Neural cell (in vitro differentiated cells): ENCODE results near the gene HCN1. TPM values are rescaled to one million over a fixed set of nuclear protein-coding genes. Genes with fewer than 3 reads are reported as not detected.

Source experiments
- H2AFZ ChIP-seq: fragments of 200-600, 300-800 bp; sonication (generic), shearing (Covaris generic); 2 replicates; pipeline ENCODE4 v1.6.0; 2014; ENCODE audit warnings: low read depth, mild to moderate bottlenecking, antibody characterized with exemption, low read length, moderate library complexity
- H3F3A ChIP-seq: fragments of 200-600 bp; shearing (Covaris generic); 2 replicates; pipeline ENCODE4 v1.6.1; 2016; ENCODE audit warnings: mild to moderate bottlenecking, moderate library complexity, mixed read lengths, antibody characterized with exemption, low read length; ENCODE audit not compliant: insufficient read depth, poor library complexity, severe bottlenecking
- H3K27ac ChIP-seq: fragments of 200-600, 300-800 bp; sonication (generic), shearing (Covaris generic); 2 replicates; pipeline ENCODE4 v1.5.1; 2014; ENCODE audit warnings: mild to moderate bottlenecking, low read length, moderate library complexity
- H3K27me3 ChIP-seq: fragments of 300-800, 200-600 bp; sonication (generic), shearing (Covaris generic); 2 replicates; pipeline ENCODE4 v1.6.0; 2014; ENCODE audit warnings: mild to moderate bottlenecking, low read depth, low read length, moderate library complexity; ENCODE audit not compliant: insufficient read depth
- H3K36me3 ChIP-seq: fragments of 300-800, 200-600 bp; sonication (generic), shearing (Covaris generic); 2 replicates; pipeline ENCODE4 v1.5.1; 2014; ENCODE audit warnings: mild to moderate bottlenecking, antibody characterized with exemption, low read length, moderate library complexity; ENCODE audit not compliant: insufficient read depth
- H3K4me2 ChIP-seq: fragments of 300-800, 200-600 bp; sonication (generic), shearing (Covaris generic); 2 replicates; pipeline ENCODE4 v1.6.0; 2014; ENCODE audit warnings: mild to moderate bottlenecking, low read length
- H3K4me3 ChIP-seq: fragments of 300-800, 200-600 bp; sonication (generic), shearing (Covaris generic); 2 replicates; pipeline ENCODE4 v1.5.1; 2014; ENCODE audit warnings: mild to moderate bottlenecking, low read length, moderate library complexity
- H3K79me2 ChIP-seq: fragments of 200-600 bp; shearing (Covaris generic); replicated peaks from 2 replicates; pipeline ENCODE4 v1.6.0; 2014; ENCODE audit warnings: mild to moderate bottlenecking, low read length, moderate library complexity; ENCODE audit not compliant: insufficient read depth
- H3K9ac ChIP-seq: fragments of 300-800, 200-600 bp; sonication (generic), shearing (Covaris generic); 2 replicates; pipeline ENCODE4 v1.6.1; 2016; ENCODE audit warnings: mild to moderate bottlenecking, low read length, mixed read lengths
- H3K9me2 ChIP-seq: fragments of 200-600 bp; shearing (Covaris generic); 2 replicates; pipeline ENCODE4 v1.6.1; 2016; ENCODE audit warnings: mild to moderate bottlenecking, low read length, mixed read lengths; ENCODE audit not compliant: insufficient read depth
- H3K9me3 ChIP-seq: fragments of 200-600, 300-800 bp; sonication (generic), shearing (Covaris generic); 2 replicates; pipeline ENCODE4 v1.6.1; 2016; ENCODE audit warnings: mild to moderate bottlenecking, mixed run types, low read length, moderate library complexity, mixed read lengths
- H4K20me1 ChIP-seq: fragments of 200-600 bp; shearing (Covaris generic); 2 replicates; pipeline ENCODE4 v1.6.1; 2016; ENCODE audit warnings: mild to moderate bottlenecking, mixed run types; ENCODE audit not compliant: insufficient read depth
- CTCF ChIP-seq: fragments of 450-650 bp; IDR thresholded peaks from 2 replicates; pipeline ENCODE4 v1.5.1; 2014; ENCODE audit warnings: antibody characterized with exemption, mild to moderate bottlenecking, moderate library complexity; ENCODE audit not compliant: poor library complexity, severe bottlenecking
- EP300 ChIP-seq: fragments of 450-650 bp; conservative IDR thresholded peaks from 2 replicates; pipeline ENCODE4 v1.6.1; 2014; ENCODE audit warnings: antibody characterized with exemption, mild to moderate bottlenecking, moderate library complexity; ENCODE audit not compliant: poor library complexity, severe bottlenecking
- EZH2 ChIP-seq: fragments of 200-600, 300-800 bp; shearing (Covaris generic), sonication (generic); IDR thresholded peaks from 2 replicates; pipeline ENCODE4 v1.6.1; 2014; ENCODE audit warnings: antibody characterized with exemption, low read length, borderline replicate concordance, mild to moderate bottlenecking; ENCODE audit not compliant: insufficient read depth, poor library complexity, severe bottlenecking
- MXI1 ChIP-seq: fragments of 450-650 bp; conservative IDR thresholded peaks from 2 replicates; pipeline ENCODE4 v1.6.1; 2014; ENCODE audit warnings: antibody characterized with exemption, mild to moderate bottlenecking; ENCODE audit not compliant: poor library complexity, severe bottlenecking
- POLR2AphosphoS5 ChIP-seq: IDR thresholded peaks from 2 replicates; pipeline ENCODE4 v1.6.1; 2012
- RAD21 ChIP-seq: fragments of 450-650 bp; conservative IDR thresholded peaks from 2 replicates; pipeline ENCODE4 v1.6.1; 2014; ENCODE audit warnings: antibody characterized with exemption, mild to moderate bottlenecking, moderate library complexity
- REST ChIP-seq: IDR thresholded peaks from 2 replicates; pipeline ENCODE4 v1.6.1; 2012; ENCODE audit warnings: borderline replicate concordance
- SMC3 ChIP-seq: fragments of 450-650 bp; conservative IDR thresholded peaks from 2 replicates; pipeline ENCODE4 v1.6.1; 2014; ENCODE audit warnings: antibody characterized with exemption, mild to moderate bottlenecking, moderate library complexity; ENCODE audit not compliant: poor library complexity
- TAF1 ChIP-seq: IDR thresholded peaks from 2 replicates; pipeline ENCODE4 v1.6.1; 2012; ENCODE audit warnings: low read depth
- polyA plus RNA-seq: library from polyadenylated mRNA; depleted of rRNA; stranded (reverse); fragments of >200 nt; gene quantifications from 2 replicates; pipeline ENCODE4 v1.2.3, GENCODE V29; 2014

Gene HCN1
- polyA plus RNA-seq, 1 donor from 2014 or later, result 1.4 TPM

- H3K36me3 ChIP-seq, result no peaks in the 10 kb centered on the region
- no peaks in the 10 kb centered on the region for H3K79me2 ChIP-seq
- no peak overlapping the region for H3K27ac ChIP-seq
- H3K4me3 ChIP-seq, result no peak overlapping the region
- no peak for TF ChIP-seq REST
- TF ChIP-seq CTCF, result no peak
- no peak for TF ChIP-seq RAD21
- no peak for TF ChIP-seq EZH2
- no peak for TF ChIP-seq SMC3
- TF ChIP-seq POLR2AphosphoS5, result no peak
- TF ChIP-seq MXI1, result no peak
- TF ChIP-seq TAF1, result no peak
- TF ChIP-seq EP300, result no peak
- H3F3A ChIP-seq, result no peaks in the 10 kb centered on the region
- no peaks in the 10 kb centered on the region for H4K20me1 ChIP-seq
- H3K27me3 ChIP-seq, result no peaks in the 10 kb centered on the region
- H3K9me3 ChIP-seq, result no peaks in the 10 kb centered on the region
- no peak overlapping the region for H3K4me2 ChIP-seq
- H2AFZ ChIP-seq, result no peak overlapping the region
- H3K9ac ChIP-seq, result no peak overlapping the region
- no peaks in the 10 kb centered on the region for H3K9me2 ChIP-seq
Observed at GRCh38 chr5:45737153-45737552, 41.0 kb upstream of the HCN1 start.

GRCh38 chr5:45725537-45725936 lies 29.4 kb upstream of the HCN1 start:
- no peak overlapping the region for H3K4me2 ChIP-seq
- no peak overlapping the region for H3K4me3 ChIP-seq
- H3K36me3 ChIP-seq, result no peaks in the 10 kb centered on the region
- no peaks in the 10 kb centered on the region for H3K79me2 ChIP-seq
- no peak overlapping the region for H3K9ac ChIP-seq
- H3K9me2 ChIP-seq, result no peaks in the 10 kb centered on the region
- no peak overlapping the region for H3K27ac ChIP-seq
- no peaks in the 10 kb centered on the region for H3K27me3 ChIP-seq
- H2AFZ ChIP-seq, result no peak overlapping the region
- TF ChIP-seq EP300, result no peak
- TF ChIP-seq MXI1, result no peak
- no peak for TF ChIP-seq EZH2
- TF ChIP-seq REST, result no peak
- no peak for TF ChIP-seq POLR2AphosphoS5
- TF ChIP-seq TAF1, result no peak
- TF ChIP-seq RAD21, result no peak
- no peak for TF ChIP-seq CTCF
- TF ChIP-seq SMC3, result no peak
- no peaks in the 10 kb centered on the region for H3F3A ChIP-seq
- no peaks in the 10 kb centered on the region for H4K20me1 ChIP-seq
- H3K9me3 ChIP-seq, result no peaks in the 10 kb centered on the region
